Activated CD4-positive, alpha-beta T cell treated with anti-CD3 and anti-CD28 coated beads for 1 hour (primary cell): ENCODE data around the gene GM2A.

Experiments
- DNase-seq: peaks from one replicate; pipeline ENCODE4 v3.0.0-alpha.2; 2020

Gene GM2A

GRCh38 chr5:151252762-151253604 is at the start of gene GM2A:
TSS of gene GM2A (plus strand) at chr5:151253185. CDS start at chr5:151253217, 32 bp downstream.
- peak; percentile 94 for DNase-seq

DNA sequence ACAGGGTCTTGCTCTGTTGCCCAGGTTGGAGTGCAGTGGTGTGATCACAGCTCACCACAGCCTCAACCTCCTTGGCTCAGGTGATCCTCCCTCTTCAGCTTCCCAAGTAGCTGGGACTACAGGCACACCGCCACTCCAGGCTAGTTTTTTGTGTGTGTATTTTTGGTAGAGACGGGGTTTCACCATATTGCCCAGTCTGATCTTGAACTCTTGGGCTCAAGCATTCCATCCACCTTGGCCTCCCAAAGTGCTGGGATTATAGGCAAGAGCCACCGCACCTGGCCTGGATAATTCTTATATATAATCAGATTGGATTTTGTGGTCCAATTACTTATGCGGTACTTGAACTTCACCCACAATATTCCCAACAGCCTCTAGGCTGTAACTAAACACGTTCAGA is 48.9 kb upstream of the GM2A start:
- DNase-seq: no peak

GRCh38 chr5:151205411-151205810 is 47.6 kb upstream of the GM2A start:
- DNase-seq: no peak

GRCh38 chr5:151208481-151208914 is 44.5 kb upstream of the GM2A start:
- no peak for DNase-seq

DNA sequence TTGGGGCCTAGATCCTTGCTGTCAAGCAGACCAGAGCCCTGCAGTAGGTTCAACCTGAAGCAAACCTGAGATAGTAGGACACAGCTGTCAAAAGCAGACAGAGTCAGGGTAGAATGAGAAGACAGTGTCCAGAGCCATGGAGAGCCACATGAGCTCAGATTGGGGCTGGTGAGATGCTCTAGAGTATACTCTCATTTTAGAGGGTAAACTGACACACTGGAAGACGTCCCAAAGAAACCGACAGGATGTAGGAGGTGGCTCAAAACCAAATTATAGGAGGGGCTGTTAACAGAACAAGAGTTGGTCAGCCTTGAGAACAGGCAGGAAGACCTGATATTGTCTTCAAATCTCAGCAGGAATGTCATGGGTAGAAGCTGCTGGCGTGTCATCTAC is 40.6 kb upstream of the GM2A start:
- DNase-seq: no peak

- DNase-seq: peak; percentile 71
Measured at GRCh38 chr5:151213803-151214613, 39.0 kb upstream of the GM2A start.

DNA sequence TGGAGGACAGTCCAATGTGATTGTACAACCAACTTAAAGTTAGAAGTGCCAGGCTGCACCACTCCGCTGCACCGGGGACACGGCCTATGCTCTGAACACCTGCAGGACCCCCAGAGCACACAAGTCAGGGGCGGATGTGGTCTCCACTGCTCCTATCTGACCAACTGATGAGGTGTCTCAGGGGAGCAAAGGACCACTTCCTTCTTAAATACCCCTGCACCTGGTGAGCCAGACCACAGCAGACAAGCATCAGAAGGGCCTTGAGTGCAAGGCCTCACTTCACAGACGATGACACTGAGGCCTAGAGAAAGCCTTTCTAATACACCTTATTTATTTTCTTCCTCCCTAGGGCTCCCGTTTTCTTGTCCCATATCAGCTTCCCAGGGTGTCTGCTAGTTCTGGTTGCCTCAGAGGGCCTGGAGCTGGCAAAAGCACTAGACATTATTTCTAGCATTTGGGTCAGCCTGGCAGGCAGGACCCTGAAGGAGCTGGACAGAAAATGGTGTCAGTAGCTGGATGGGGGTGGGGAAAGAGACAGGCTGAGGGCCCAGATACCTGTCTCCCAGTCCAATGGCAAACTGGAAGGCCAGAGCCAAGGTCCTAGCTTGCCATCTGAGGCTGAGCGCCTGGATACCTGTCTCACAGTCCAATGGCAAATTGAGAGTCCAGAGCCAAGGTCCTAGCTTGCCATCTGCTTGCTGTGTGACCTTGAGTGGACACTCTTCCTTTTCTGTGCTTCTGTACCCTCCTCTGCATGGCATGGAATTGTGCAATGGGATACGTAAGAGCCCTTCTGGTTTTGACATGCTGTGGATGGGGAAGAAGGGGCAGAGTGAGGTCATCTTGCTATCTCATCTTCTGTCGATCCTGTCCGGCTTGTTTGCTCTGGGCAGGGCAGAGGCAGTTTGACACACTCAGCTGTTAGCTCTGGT is 38.1 kb upstream of the GM2A start:
- no peak for DNase-seq

- no peak for DNase-seq
Measured at GRCh38 chr5:151215546-151215880, 37.5 kb upstream of the GM2A start.

DNA sequence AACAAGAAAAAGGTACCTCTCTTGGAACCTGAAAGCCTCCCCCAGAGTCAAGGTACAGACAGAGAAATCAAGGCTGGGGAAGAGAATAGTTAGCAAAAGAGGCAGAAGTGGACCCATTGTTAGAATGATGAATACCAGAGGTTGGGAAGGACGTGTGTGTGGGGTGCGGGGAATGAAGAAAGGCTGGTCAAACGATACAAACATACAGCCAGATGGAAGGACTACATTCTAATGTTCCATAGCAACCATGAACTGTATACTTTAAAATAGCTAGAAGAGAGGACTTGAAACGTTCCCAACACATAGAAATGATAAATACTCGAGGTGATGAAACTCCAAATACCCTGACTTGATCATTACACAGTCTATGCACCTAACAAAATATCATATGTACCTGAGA is 36.2 kb upstream of the GM2A start:
- no peak for DNase-seq

DNA sequence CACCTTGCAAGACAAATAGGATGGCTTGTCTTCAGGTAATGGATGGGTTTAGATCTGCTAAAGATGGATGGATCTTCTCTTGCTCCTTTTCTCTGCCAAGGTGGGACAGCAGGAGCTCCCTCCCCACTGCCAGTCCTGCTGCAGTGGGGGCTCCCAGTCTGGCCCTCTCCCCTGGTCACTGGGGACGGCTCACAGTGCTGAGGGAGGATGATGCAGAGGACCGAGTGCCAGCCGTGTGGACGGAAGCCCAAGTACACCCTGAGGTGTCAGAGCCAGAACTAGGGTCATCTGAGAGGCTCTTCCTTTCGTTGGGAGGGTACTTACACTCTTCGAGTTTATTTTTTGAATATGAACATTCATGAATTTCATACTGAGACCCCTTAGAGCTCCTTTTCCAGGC is 34.8 kb upstream of the GM2A start:
- no peak for DNase-seq

GRCh38 chr5:151219138-151219537 is 33.8 kb upstream of the GM2A start:
- no peak for DNase-seq

DNA sequence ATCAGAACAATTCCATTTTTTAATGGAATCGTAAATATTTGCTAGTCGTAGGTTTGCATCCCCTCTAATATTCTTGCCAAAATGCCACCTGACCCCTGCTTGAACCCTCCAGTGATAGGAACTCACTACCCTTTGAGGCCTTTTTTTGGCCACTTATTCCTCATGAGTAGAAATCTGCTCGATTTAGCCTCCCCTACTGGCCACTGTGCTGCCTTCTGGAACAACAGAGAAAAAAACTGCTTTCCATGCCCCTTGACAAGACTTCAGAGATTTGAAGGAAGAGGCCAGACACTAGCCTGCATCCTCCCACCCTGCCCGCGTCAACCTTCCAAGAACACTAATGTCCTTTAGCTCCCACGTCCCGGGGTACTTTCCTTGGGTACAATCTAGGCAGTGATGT is 33.2 kb upstream of the GM2A start:
- DNase-seq: no peak

GRCh38 chr5:151221574-151221973 is 31.4 kb upstream of the GM2A start:
- no peak for DNase-seq

GRCh38 chr5:151222054-151222789 is 30.8 kb upstream of the GM2A start:
- DNase-seq: no peak

DNA sequence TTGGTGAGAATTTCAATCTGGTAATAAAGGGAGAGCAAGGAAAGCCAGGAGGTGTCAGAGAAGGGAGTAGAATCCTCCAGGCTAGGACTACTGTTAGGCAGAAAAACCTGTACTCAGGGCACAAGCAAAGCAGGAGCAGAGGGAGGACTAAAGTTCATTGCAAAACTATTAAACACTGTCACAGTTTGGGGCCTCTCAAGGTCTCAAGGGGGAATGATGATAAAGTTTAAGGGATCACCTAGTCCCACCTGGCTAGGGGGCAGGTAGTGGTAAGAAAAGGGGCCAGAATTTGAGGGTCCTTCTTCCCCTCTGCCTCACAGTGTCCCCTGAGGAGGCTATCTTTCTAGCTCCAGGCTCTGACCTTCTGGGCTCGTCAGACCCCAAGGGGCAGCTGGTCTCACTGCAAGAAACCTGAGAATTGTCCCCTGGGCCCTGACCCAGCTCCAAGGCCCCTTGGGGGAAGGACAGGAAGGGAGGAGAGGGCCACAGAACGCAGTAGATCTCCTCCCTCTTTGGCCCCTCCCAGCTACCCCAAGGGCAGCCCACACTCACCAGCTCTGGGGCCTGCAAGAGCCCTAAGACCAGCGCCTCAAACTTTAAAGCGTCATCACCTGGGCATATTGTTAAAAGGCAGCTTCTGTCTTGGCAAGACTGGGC is 30.1 kb upstream of the GM2A start:
- peak; percentile 37 for DNase-seq

DNA sequence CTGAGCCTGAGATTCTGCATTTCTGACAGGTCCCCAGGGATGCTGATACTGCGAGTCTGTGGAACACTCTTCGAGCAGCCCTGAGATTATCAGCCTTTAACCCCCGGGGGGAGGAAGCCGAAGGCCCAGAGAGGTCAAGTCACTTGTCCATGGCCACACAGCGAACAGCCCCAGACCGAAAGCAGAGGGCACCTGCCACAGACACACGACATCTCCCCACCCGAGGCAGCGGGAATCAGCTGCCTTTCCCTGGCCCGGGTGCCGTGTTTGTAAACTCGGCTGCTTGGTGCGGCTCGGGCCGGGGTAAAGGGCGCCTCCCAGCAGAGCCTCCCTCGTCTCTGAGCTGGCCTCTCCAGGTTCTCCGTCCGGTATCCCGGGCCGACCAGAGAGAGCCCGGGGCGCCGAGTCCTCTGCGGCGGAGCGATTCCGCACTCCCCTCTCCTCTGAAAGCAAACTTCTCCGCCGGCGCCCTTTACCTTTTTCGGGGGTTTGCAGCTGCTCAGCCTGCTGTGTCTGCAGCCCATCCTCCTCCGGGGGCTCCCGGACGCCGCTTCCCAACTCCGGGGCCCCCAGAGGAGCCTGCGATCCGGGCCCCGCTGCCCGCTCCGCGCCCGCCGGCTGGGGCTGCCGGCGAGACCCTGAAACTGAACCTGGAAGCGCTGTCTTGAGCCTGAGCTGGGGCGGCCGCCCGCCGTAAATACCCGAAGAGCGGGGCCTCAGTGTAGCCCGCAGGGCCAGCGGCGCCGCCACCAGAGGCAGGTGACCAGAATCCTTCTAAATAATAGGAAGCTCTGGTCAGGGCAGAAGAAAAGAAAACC is 29.3 kb upstream of the GM2A start, which contains the start of gene CCDC69:
TSS of gene CCDC69 (minus strand) at position 646 of the 818 bp plus-strand sequence. CDS start at position 524, 122 bp downstream.
- DNase-seq: peak; percentile 38

GRCh38 chr5:151224372-151224771 is 28.6 kb upstream of the GM2A start:
- no peak for DNase-seq

DNA sequence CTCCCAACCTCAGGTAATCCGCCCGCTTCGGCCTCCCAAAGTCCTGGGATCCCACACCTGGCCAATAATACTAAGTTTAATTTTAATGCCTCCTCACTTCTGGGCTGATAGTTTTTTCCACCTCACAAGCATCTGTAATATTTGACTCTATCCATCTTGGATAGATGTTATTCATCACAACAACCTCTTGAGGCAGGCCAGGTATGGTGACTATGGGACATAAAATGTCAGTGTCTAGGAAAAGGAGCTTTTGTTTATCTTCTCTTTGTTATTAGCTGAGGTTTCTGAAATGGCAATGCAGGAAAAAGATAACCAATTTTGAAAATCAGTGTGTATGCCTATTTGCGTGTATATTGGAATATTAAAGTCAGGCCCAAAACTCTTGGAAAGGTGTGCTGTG is 27.9 kb upstream of the GM2A start:
- DNase-seq: no peak

DNA sequence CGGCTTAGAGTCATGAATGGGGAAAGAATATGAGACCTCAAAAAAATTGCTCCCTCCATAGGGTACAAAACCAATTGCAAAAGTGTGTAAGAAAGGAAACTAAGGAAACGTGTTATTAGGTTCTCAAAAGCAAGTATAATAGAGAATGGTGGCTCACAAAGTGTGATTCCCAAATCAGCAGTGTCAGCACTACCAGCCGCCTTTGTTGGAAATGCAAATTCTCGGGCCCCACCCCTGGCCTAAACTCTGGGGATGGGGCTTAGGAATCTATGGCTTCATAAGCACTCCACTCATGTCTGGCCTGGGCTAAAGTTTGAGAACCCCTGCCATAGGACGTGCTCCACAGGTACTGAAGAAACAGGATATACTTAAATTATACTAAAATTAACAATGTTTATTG is 27.5 kb upstream of the GM2A start:
- DNase-seq: no peak

DNA sequence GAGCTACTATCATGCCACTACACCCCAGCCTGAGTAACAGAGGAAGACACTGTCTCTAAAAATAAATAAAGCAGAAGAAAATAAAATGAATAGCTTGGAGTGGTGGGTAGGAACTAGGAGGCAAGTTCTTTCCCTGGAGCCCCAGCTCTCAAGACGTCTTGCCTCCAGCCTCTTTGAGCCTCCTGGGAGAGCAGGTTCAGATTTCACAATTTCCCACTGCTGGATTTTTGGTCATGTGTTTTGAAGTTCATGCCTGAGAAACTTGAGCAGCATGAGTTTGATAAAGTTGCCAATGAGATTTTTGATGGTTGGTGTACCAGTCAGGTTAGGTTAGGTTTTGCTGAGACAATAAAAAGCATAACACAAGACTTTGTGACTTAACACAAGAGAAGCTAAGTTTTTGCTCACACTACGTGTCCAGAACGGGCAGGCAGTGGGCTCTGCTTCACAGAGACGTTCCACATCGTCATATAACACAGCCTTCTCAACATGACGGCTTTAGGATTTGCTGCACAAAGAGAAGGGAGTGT is 25.0 kb upstream of the GM2A start:
- DNase-seq: no peak
